Activated T-helper 9 cell treated with anti-CD3 and anti-CD28 coated beads, Interleukin-2, amount 50 U/mL, for 16 hours (primary cell): ENCODE data around the gene MYL5.
"Not testable (repeated sequence)": the region's sequence is repeated elsewhere in the genome, so short reads cannot be mapped to it uniquely, and the experiment has no call there.

ENCODE experiments used
- DNase-seq: peaks from one replicate; pipeline ENCODE4 v3.0.0-alpha.2; 2020; ENCODE audit warnings: low read depth

Gene MYL5

GRCh38 chr4:669806-670559 is 4.4 kb upstream of the MYL5 start:
- not testable (repeated sequence) for DNase-seq

GRCh38 chr4:671769-672168 is 2.6 kb upstream of the MYL5 start:
- no peak for DNase-seq

- DNase-seq = no peak
Observed at GRCh38 chr4:673349-674091, 822 bp upstream of the MYL5 start.

GRCh38 chr4:675036-675882 is 917 bp downstream of the MYL5 start:
- DNase-seq = no peak

GRCh38 chr4:675980-676870 is 1.9 kb downstream of the MYL5 start:
- DNase-seq = no peak

GRCh38 chr4:676871-677235 is 2.5 kb downstream of the MYL5 start:
- no peak for DNase-seq

GRCh38 chr4:677431-678293 is 3.3 kb downstream of the MYL5 start:
- DNase-seq = no peak

- no peak for DNase-seq
Observed at GRCh38 chr4:678331-679103, 4.2 kb downstream of the MYL5 start.

- DNase-seq = no peak
Observed at GRCh38 chr4:679104-679481, 4.8 kb downstream of the MYL5 start.

GRCh38 chr4:679629-680028 is 5.3 kb downstream of the MYL5 start:
- no peak for DNase-seq

- DNase-seq = no peak
Observed at GRCh38 chr4:680091-680490, 5.7 kb downstream of the MYL5 start.

GRCh38 chr4:680551-680927 is 6.2 kb downstream of the MYL5 start:
- DNase-seq = no peak

- no peak for DNase-seq
Observed at GRCh38 chr4:680928-681645, 6.7 kb downstream of the MYL5 start.

- DNase-seq = no peak
Observed at GRCh38 chr4:681736-682451, 7.6 kb downstream of the MYL5 start.

- no peak for DNase-seq
Observed at GRCh38 chr4:682490-683172, 8.3 kb downstream of the MYL5 start.

- no peak for DNase-seq
Observed at GRCh38 chr4:683247-683897, 9.0 kb downstream of the MYL5 start.

GRCh38 chr4:683982-684622 is 9.8 kb downstream of the MYL5 start:
- DNase-seq = no peak
